ENCODE results near the gene ACADS. TPM values are rescaled to one million over a fixed set of nuclear protein-coding genes. Genes with fewer than 3 reads are reported as not detected.
A peak's percentile ranks its signal among the peaks of the same experiment; 100 is the strongest.

ACADS gene
- total RNA-seq (2022) (1.9 and 2.1 TPM in 2 replicates), Bru-seq, nascent RNA (percentile 36 among the genes with signal in this experiment), BruChase-seq, experiment 1, labeled RNA remaining after a 6-hour chase (percentile 45 among the genes with signal in this experiment), BruChase-seq, experiment 2, labeled RNA remaining after a 2-hour chase (percentile 45 among the genes with signal in this experiment)
- long read RNA-seq, transcript ACADS-201 (10 exons, 1,950 nt): major isoform, 7 of 11 reads
- long read RNA-seq, partial matches to known transcripts: 0 of 11 reads
- long read RNA-seq, other reads (novel, unspliced or antisense): 4 of 11 reads

GRCh38 chr12:120725659-120726509 is at the start of gene ACADS:
Gene ACADS, plus strand, starts transcription at chr12:120725826. Its CDS starts 60 bp downstream, at chr12:120725886.
- H3K27ac Mint-ChIP-seq (ENCODE audit: low read depth, unreplicated experiment): no peak within 1 kb of the TSS
- POLR2A ChIA-PET: interaction anchor here (1.4 kb wide), 1 partner anchor 14 kb away, joined by 4 read pairs; no protein-coding TSS in a partner anchor
- no peaks in the 10 kb centered on the region for H3K27me3 Mint-ChIP-seq (ENCODE audit: insufficient read depth, unreplicated experiment)
- H3K4me3 Mint-ChIP-seq (ENCODE audit: unreplicated experiment): peak within 1 kb of the TSS; percentile 79
- CTCF ChIA-PET: interaction anchor here (0.5 to 1.0 kb wide), 2 partner anchors 153 to 250 kb away, joined by 3 to 5 read pairs; no protein-coding TSS in a partner anchor
- H3K4me1 Mint-ChIP-seq (ENCODE audit: insufficient read depth, unreplicated experiment): peaks cover 9% of the 10 kb centered on the region
- TF ChIP-seq CTCF (IDR thresholded peaks at IDR 0.05; ENCODE audit: unreplicated experiment): no peak
- H3K9me3 Mint-ChIP-seq (ENCODE audit: unreplicated experiment): no peaks in the 10 kb centered on the region
- peaks cover 27% of the 10 kb centered on the region for H3K36me3 Mint-ChIP-seq (ENCODE audit: insufficient read depth, unreplicated experiment)
- BruUV-seq (replicated peaks): no TSS peak
- peak; percentile 69 for DNase-seq (ENCODE audit: unreplicated experiment)
- intact Hi-C loops (cut with micrococcal nuclease): no loop called here

GRCh38 chr12:120677765-120678473 is 47.7 kb upstream of the ACADS start:
- no peak for TF ChIP-seq CTCF (IDR thresholded peaks at IDR 0.05; ENCODE audit: unreplicated experiment)
- H3K4me3 Mint-ChIP-seq (ENCODE audit: unreplicated experiment): no peak overlapping the region
- H3K9me3 Mint-ChIP-seq (ENCODE audit: unreplicated experiment): no peaks in the 10 kb centered on the region
- BruUV-seq (replicated peaks): no TSS peak
- H3K4me1 Mint-ChIP-seq (ENCODE audit: insufficient read depth, unreplicated experiment): no peaks in the 10 kb centered on the region
- POLR2A ChIA-PET: interaction anchor here (1.0 kb wide), 1 partner anchor 96 kb away, joined by 3 read pairs; the partner anchor contains the start of gene POP5
- DNase-seq (ENCODE audit: unreplicated experiment): peak; percentile 71
- intact Hi-C loops (cut with micrococcal nuclease): no loop called here
- no peak overlapping the region for H3K27ac Mint-ChIP-seq (ENCODE audit: low read depth, unreplicated experiment)
- CTCF ChIA-PET: interaction anchor here (0.6 to 1.0 kb wide), 2 partner anchors 18 to 29 kb away, joined by 3 to 5 read pairs; no protein-coding TSS in a partner anchor
- no peaks in the 10 kb centered on the region for H3K36me3 Mint-ChIP-seq (ENCODE audit: insufficient read depth, unreplicated experiment)
- no peaks in the 10 kb centered on the region for H3K27me3 Mint-ChIP-seq (ENCODE audit: insufficient read depth, unreplicated experiment)

- ChIA-PET POLR2A (interaction anchor here (1.0 kb wide), 1 partner anchor 97 kb away, joined by 3 read pairs; the partner anchor contains the start of gene POP5), CTCF (interaction anchor here (0.9 to 1.0 kb wide), 2 partner anchors 29 to 31 kb away, joined by 3 to 5 read pairs; no protein-coding TSS in a partner anchor)
- Mint-ChIP-seq H3K27me3 (ENCODE audit: insufficient read depth, unreplicated experiment) (no peaks in the 10 kb centered on the region), H3K4me3 (ENCODE audit: unreplicated experiment) (no peak overlapping the region), H3K36me3 (ENCODE audit: insufficient read depth, unreplicated experiment) (no peaks in the 10 kb centered on the region), H3K9me3 (ENCODE audit: unreplicated experiment) (no peaks in the 10 kb centered on the region), H3K27ac (ENCODE audit: low read depth, unreplicated experiment) (no peak overlapping the region), H3K4me1 (ENCODE audit: insufficient read depth, unreplicated experiment) (no peaks in the 10 kb centered on the region)
- intact Hi-C loops (cut with micrococcal nuclease): no loop called here
- peak; percentile 1 for DNase-seq (ENCODE audit: unreplicated experiment)
- no TSS peak for BruUV-seq (replicated peaks)
- TF ChIP-seq CTCF (IDR thresholded peaks at IDR 0.05; ENCODE audit: unreplicated experiment): no peak
Observed at GRCh38 chr12:120678572-120678971, 47.1 kb upstream of the ACADS start.

Measured in MCF 10A (cell line).